GM19328 (cell line): Measurements from ENCODE around the gene NR5A1.

ENCODE experiments used
- ATAC-seq: cut with Tn5 transposase; IDR thresholded peaks from one replicate; pipeline ENCODE4 v1.9.1; 2021; ENCODE audit warnings: mild to moderate bottlenecking, moderate library complexity; ENCODE audit not compliant: unreplicated experiment

NR5A1 gene

GRCh38 chr9:124448019-124448418 lies 59.2 kb downstream of the NR5A1 start:
- ATAC-seq, result no peak

- no peak for ATAC-seq
Observed at GRCh38 chr9:124447297-124447661, 59.9 kb downstream of the NR5A1 start.

- ATAC-seq, result no peak
Observed at GRCh38 chr9:124444166-124444565, 63.0 kb downstream of the NR5A1 start.

- no peak for ATAC-seq
Observed at GRCh38 chr9:124443625-124444024, 63.6 kb downstream of the NR5A1 start.

GRCh38 chr9:124442826-124443225 lies 64.4 kb downstream of the NR5A1 start:
- no peak for ATAC-seq

GRCh38 chr9:124442379-124442778 lies 64.8 kb downstream of the NR5A1 start:
- no peak for ATAC-seq

- no peak for ATAC-seq
Observed at GRCh38 chr9:124441291-124441690, 65.9 kb downstream of the NR5A1 start.

GRCh38 chr9:124440786-124441185 lies 66.4 kb downstream of the NR5A1 start:
- no peak for ATAC-seq

- ATAC-seq, result no peak
Observed at GRCh38 chr9:124439686-124440243, 67.4 kb downstream of the NR5A1 start.

- ATAC-seq, result no peak
Observed at GRCh38 chr9:124439086-124439485, 68.1 kb downstream of the NR5A1 start.

GRCh38 chr9:124438091-124438490 lies 69.1 kb downstream of the NR5A1 start:
- no peak for ATAC-seq

- ATAC-seq, result no peak
Observed at GRCh38 chr9:124437086-124437485, 70.1 kb downstream of the NR5A1 start.

- no peak for ATAC-seq
Observed at GRCh38 chr9:124436320-124436719, 70.9 kb downstream of the NR5A1 start.
